Fibroblast of skin of right biceps (primary cell): ENCODE results near the gene ZKSCAN4.

ENCODE experiments used
- DNase-seq: peaks from one replicate; pipeline ENCODE4 v3.0.0-alpha.2; 2013

Gene ZKSCAN4

DNA sequence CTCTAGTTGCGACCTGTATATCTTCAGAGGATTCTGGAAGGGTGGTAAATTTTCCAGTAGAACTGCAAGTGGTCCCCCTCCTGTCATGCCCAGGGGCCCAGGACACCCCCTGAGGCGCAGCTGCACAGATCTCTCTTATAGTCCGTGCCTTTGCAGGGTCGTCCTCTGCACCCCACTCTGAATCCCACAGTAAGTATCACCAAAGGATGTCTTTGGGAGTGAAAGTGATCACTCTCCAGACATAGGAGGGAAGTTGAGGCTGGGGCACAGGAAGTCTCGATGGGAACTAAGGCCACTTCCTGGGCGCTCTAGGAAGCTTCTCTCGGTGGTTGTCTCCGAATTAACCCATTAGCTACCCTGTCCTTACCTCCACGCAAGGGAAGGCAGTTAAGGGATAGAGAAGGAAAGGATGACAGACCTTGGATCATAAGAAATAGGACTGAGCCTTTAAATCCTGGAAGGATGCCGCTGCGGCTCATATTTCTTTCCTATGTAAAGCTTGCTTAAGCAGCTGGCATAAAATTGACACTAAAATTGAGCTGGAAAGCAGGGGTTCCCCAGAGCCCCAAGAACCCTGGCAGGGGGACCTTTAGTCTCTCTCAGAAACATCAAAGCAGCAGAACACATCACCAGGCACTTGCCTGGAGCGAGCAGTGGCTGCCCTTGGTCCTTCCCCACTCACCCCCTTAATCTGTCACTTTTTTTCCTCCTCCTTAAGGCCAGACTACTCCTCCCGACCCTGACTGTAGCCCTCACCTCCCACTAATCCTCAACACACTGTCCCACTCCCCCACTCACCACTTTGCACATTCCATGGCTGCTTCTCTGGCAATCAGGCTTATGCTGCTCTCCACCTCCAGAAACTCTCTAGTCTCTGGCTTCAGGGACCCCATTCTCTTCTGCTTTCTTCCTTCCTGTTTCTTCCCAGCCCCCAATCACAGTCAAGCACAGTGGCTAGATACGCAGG is at the start of gene ZKSCAN4:
ZKSCAN4 (minus strand) TSS at position 261 of the 967 bp plus-strand sequence. CDS start 289 bp downstream, outside the sequence.
- peak; percentile 92 for DNase-seq

DNA sequence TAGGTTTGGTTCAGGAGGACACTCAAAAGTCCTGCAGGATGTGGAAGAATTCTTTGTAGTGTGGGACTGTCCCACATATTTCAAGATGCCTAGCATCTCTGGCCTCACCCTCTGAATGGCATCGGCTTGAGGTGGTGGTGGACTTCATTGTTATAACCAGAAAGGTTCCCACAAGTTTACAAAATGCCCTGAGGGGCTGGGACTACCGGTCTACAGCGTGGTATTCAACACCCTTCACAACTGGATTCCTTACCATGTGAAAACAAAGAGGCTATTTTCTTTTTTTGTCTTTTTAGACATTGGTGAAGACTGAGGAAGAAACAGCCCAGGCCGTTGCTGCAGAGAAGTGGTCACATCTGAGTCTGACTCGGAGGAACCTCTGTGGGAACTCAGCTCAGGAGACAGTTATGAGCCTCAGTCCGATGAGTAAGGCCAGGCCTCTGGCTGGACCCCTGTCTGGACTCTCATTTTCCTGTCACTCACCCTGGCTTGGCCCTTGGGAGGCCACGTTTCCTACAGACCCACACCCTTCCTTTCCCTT is 44.5 kb upstream of the ZKSCAN4 start:
- no peak for DNase-seq

DNA sequence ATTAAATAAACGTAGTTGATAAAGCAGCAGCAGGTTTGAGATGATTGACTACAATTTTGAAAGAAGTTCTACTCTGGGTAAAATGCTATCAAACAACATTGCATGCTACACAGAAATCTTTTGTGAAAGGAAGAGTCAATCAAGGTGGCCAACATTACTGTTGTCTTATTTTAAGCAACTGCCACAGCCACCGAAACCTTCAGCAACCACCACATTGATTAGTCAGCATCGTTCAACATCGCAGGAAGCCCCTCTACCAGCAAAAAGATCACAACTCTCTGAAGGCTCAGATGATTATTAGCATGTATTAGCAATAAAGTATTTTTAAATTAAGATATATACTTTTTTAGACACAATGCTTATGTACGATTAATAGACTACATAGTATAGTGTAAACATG is 43.3 kb upstream of the ZKSCAN4 start:
- no peak for DNase-seq

DNA sequence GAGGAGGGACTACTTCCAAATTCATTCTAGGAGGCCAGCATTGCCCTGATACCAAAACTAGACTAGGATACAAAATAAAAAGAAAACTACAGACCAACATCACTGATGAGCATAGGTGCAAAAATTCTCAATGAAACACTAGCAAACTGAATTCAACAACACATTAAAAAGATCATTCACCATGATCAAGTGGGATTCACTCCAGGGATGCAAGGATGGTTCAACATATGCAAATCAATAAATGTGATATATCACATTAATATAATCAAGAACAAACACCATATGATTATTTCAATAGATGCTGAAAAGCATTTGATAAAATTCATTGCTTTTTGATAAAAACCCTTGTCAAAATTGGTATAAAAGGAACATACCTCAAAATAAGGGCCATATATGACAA is 39.5 kb upstream of the ZKSCAN4 start:
- DNase-seq, result no peak

DNA sequence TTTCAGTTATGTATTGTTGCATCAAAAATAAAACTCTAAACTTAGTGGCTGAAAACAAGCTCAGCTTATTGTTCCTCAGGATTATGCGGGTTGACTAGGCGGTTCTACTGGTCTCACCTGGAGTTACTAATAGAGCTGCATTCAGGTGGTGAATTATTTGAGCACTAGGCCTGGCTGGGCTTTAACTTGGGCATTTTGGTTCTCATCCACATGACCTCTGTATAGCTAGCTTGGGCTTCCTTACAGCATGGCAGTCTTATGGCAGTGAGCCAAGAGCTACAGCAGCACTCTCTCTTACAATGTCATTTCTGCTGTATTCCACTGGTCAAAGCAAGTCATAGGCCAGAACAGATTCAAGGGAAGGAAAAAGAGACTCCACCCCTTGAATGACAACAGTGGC is 30.9 kb upstream of the ZKSCAN4 start:
- peak; percentile 10 for DNase-seq

DNA sequence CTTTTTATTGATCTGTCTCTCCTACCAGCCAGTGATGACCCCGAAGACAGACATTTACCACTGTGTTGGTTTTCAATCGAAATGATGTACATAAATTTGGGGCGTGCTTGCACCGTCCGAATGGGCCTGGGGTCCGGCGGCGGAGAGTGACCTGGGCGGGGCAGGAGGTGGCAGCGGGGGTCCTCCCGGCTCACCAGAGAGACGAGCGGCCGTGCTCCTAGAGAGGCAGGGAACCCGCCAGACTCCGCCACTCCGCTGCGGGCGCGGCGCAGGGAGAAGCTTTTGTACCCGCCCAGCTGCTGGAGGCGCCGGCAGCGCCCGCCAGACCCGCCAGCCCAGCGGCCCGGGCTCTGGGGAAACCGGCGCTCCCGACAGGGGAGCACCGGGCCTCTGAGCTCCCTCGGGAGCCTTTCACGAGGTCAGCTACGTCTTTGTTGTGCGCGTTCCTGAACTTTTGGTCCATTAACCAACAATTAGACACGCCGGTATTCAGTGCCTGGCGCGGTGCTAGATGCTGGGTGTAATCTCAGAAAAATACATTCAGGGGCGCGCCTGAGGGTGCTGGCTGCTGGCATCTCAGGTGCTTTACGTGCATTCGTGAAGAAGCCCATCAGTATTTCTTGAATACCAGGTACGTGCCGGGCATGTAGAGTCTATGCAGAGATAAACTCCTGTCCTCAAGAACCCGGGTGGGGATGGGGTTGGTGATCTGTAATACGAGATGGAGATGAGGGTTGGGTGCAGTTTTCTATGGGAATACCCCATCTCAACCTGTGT is 29.4 kb upstream of the ZKSCAN4 start, which contains the start of gene PGBD1:
PGBD1 (plus strand) TSS at position 285 of the 777 bp plus-strand sequence. CDS start 2,242 bp downstream, outside the sequence.
- peak; percentile 80 for DNase-seq

DNA sequence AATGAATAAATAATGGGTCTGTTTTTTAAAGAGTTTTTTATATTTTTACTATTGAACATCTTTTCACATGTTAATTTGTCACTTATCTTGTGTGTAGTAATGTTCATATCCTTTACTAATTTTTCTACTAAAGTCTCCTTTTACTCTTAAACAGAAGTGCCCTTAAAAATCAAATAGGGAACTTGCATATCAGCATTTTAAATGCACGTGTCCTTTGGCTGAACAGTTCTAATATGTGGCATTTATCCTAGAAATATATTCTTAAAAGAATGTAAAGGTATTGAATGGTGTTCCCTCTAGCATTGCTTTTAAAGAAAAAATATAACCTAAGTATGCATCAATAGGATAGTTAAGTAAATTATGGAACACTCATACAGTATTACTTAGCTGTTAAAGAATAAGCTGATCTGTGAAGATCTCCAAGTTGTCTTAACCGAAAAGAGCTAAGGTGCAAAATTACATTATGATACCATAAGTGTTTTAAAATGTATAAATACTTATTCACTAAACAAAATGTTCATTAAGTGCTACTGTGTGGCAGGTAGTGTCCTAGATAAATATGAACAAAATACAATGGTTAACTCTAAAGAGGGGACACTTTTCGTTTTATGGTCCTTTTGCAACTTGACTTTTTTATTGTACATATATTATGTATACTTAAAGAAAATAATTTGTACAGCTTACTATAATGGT is 28.7 kb upstream of the ZKSCAN4 start:
- no peak for DNase-seq

DNA sequence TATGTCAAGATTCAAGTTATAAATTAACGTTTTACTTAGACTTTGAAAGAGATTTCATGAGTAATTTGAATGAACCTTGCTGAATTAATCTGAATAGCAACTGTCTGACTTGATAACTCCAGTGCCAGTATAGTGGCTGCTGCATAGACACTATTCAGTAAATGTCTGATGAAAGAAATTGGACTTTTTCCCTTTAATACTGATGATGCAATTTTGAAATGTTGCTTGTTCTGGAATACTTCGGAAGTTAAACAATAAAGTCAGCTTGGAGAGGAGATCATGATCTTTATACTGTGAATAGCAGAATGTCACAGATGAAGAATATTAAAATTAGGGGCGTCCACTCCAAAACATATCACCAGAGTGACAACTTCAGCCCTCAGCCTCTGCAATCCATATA is 25.7 kb upstream of the ZKSCAN4 start:
- DNase-seq, result no peak

DNA sequence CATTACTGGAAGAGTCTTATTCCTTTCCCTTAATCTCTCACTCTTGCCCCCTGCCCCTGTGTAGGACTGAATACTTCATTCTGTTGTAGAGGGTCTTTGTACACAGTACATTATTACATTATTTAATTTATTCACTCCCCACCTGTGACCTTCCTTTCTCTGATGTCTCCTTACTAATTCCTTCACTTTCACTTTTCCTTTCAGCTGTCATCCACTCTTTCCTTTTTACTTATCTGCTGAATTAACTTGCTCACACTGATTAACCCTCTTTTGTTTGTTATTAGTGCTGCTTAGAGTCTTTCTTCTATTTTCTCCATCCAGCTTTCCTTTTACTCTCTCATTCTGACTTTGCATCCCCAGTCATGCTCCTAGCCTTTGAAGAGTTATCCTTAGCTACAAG is 22.8 kb upstream of the ZKSCAN4 start:
- DNase-seq, result no peak

DNA sequence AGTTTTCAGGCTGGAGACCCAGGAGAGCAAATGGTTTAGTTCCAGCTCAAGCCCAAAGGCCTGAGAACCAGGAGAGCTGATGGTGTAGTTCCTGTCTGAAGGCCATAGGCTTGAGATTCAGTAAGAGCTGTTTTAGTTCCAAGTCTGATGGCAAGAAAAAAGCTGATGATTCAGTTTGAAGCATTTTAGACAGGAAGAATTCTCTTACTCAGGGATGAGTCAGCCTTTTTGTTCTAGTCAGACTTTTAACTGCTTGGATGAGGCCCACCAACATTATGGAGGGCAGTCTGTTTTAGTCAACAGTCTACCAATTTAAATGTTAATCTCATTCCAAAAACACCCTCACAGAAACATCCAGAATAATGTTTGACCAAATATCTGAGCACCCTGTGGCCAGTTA is 17.4 kb upstream of the ZKSCAN4 start:
- DNase-seq, result peak; percentile 91

DNA sequence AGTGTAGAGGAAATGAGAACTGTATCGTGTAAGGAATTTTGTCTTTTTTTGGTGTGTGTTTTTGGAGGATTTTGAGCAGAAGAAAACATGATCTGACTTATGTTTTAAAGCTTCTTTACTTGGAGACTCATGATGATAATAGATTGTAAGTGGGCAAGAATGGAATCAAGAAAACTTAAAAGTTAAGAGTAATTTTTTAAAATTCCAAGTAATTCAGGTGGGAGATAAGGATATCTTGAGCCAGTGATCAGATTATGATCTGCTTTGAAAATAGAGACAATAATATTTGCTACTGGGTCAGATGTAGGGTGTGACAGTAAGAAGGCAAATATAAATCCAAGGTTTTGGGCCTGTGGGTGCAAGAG is 15.6 kb upstream of the ZKSCAN4 start:
- DNase-seq, result no peak

DNA sequence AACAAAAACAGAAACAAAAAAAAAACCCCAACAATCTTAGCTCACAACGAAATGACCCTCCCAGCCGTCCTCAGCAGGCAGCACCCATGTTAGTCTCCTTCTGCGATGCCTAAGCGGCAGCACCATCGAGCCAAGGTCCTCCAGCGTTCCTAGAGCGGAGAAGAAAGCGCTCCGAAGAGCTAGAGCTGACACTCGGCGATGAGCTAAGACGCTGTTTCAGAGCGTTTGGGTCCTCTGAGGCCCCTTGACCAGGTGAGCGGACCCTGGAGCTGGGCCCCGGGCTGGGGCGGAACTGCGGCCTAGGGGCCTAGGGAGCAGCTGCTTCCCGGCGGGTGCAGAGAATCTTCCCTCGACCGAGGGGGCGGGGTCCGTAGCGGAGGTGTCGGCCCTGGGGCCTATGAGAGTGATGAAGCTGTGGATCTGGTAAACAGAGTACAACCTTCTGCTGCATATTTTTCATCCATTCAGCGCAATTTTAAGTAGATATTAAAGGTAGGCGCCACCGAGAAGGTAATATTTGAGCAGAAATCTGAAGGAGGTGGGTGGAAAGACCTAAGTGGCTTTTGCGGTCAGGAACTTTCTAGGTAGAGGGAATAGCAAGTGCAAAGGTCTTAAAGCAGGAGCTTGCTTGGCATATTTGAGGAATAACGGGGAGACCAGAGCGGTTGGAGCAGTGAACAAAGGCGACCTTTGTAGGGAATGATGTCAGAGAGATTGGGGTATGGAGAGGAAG is 15.1 kb upstream of the ZKSCAN4 start, which contains the start of gene ZSCAN26:
ZSCAN26 (plus strand) TSS at position 182 of the 733 bp plus-strand sequence. CDS start 4,777 bp downstream, outside the sequence.
- DNase-seq, result peak; percentile 90

DNA sequence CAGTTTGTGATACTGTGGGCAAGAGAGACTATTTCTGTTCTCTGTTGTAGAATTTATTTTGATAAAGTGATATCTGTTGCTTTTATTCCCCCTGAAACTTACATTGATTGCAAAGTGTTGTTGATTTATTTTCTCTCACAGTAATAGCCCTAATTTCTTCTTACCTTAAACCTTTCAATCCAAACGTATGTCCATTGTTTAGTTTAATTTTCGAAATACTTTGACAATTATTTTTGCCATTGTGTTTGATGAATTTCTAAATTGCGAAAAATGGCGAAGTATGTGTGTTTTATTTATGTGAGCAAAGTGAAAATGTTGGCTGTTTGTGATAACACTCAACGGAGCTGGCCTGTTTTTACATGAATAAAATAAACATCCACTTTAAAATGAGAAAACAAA is 14.5 kb upstream of the ZKSCAN4 start:
- DNase-seq, result no peak

DNA sequence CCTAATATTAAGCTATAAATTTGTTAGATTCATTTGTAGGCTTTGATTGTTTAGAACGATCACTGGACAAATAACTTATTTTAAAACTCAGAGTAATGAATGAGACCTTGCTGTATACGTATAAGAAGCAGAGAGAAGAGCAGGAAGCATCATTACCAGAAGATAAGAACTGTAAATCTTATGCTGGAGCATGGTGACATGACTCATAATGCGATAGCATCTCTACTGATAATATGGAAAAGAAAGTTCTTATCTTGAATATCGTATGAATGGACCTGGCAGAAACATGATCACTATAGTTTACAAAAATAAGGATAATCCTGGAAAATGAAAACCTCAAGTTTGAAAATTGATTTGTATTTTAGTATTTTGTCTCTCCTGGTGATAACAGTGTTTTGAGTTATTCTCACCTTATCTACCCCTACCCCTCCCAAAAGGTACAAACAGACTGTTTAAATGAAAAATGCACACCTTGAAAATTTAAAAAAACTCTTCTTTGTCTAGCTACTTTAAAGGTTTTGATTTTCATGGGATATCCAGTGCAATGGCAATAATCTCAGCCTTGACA is 12.8 kb upstream of the ZKSCAN4 start:
- DNase-seq, result no peak

DNA sequence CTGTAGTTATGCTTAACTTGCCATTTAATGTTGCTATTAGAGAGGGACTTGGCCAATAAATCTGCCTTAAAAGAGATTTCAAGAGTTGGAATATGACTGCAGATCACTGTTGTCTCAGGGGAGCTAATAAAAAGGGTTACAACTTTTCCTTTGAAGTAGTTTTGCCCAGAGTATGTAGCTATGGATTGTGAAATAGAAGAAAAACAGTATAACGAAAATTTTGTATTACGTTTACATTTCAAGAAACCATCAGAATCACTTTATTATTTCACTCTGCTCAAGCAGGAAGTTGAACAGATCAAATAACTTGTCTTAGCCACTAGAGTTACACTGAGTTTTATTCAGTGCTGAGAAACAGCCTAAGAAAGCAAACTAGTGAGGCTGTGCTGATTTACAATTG is 11.9 kb upstream of the ZKSCAN4 start:
- DNase-seq, result no peak

DNA sequence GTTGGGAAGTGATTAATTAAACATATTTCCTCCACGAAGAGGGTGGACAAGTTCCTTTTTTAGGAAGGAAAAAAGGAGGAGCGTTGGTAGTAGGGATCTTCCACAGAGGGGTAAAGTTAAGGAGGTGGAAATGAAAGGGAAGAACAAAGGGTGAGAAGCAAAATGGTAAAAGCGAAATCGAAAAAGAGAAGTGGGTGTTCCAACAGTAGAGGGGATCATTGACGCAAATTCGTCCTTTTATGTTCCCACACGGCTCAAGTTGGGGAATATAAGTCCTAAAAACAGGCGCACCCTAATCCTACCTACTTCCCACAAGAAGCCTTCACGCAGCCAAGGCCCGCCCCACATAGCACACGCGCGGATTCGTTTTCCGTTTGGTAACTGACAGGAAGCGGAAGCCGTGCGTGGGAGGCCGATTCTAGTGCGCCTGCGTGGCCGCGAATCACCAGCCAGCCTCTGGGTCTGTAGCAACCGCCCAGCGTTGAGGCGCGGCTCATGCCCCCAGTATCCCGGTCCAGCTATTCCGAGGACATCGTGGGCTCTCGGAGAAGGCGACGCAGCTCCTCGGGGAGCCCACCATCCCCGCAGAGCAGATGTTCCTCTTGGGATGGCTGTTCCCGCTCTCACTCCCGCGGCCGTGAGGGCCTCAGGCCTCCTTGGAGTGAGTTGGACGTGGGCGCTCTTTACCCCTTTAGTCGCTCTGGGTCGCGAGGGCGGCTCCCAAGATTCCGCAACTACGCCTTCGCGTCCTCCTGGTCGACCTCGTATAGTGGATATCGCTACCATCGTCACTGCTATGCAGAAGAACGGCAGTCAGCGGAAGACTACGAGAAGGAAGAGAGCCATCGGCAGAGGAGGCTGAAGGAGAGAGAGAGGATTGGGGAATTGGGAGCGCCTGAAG is 7.1 kb upstream of the ZKSCAN4 start, which contains the start of gene NKAPL:
NKAPL (plus strand) TSS at position 421 of the 901 bp plus-strand sequence; CDS start at position 496, 75 bp downstream.
- DNase-seq, result peak; percentile 72

DNA sequence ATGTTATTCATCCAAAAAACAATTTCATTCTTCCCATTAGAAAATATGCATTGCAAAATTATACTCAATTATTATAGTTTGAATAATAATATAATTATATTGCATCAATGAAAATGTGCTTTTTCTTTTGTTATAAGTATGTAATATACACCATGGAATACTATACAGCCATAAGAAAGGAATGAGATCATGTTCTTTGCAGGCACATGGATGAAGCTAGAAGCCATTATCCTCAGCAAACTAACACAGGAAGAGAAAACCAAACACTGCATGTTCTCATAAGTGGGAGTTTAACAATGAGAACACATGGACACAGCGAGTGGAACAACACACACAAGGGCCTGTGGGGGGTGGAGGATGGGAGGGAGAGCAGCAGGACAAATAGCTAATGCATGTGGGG is 5.0 kb upstream of the ZKSCAN4 start:
- no peak for DNase-seq

DNA sequence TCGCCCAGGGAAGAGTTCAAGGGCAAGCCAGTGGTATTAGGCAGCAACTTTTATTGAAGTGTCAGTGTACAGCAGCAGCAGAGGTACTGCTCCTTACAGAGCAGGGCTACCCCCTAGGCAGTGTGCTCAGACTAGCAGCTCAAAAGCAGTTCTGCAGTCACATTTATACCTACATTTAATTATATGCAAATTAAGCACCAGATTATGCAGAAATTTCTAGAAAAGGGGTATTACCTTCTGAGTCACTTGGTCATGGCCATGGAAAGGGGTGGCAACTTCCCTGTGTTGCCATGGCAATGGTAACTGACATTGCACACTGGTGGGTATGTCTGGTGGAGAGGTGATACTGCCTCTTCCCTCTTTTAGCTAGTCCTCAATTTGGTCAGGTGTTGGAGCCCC is 2.1 kb upstream of the ZKSCAN4 start:
- DNase-seq, result no peak

DNA sequence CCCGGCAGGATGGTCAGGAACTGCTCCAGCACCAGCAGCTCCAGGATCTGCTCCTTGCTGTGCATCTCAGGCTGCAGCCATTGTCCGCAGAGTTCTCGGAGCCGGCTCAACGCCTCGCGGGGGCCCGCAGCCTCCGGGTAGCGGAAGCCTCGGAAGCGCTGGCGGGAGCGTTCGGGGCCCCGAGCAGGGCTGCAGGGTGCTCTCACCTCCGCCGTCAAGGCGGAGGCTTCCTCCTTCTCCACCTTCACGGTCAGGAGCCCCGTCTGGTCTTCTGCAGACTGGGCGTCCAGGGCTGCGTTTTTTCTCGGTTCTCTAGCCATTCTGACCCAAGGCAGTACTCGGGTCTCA is 434 bp downstream of the ZKSCAN4 start:
- DNase-seq, result peak; percentile 9

DNA sequence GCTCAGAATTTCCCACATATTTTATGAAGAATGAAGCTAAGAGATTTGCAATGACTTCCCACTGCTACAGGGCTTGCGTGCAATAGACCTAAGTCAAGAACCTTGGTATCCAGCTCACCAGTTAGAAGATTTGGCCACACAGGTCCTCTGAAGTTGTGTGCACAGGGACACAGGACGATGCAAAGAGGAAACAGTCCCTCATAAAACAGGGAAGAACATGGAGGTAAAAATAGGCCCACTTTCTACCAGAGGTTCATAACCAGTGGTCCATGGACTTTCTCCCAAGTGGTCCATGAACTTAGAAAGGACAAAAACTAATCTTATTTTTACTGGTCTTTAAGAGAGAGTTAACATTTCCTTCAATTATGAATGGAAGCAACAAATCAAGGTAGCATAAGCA is 1.3 kb downstream of the ZKSCAN4 start:
- no peak for DNase-seq

DNA sequence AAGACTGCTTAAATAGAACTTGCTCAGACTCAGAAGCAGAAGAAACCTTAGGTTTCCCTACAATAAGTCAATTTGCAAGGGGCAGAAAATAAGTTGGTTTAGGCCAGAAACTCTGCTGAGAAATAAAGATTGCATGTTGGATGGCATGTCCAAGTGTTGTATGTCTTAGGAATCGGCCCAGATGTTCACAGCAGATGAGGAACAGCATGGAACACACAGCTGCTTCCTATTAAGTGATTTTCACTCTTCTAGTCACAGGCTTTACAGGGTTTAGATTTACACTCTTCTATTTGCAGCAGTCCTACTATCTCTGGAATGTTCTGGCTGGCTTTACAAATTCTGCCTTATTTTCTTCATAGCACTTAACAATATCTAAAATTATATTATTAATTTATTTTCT is 3.2 kb downstream of the ZKSCAN4 start:
- DNase-seq, result no peak
